Ascending aorta (tissue), 2 donors: Measurements from ENCODE around the gene KCNQ1. TPM values are rescaled to one million over a fixed set of nuclear protein-coding genes. Genes with fewer than 3 reads are reported as not detected.
A peak's percentile ranks its signal among the peaks of the same experiment; 100 is the strongest.

Source experiments
- DNase-seq, 2 donors: peaks; one replicate each; pipeline ENCODE4 v3.0.0-alpha.2; 2019; ENCODE audit warnings: low spot score in 2 of 2
- H3K27ac ChIP-seq, 2 donors: fragments of 200-600 bp; sonication (generic); one replicate each; pipeline ENCODE4 v1.5.1; 2016 to 2017; ENCODE audit warnings: mild to moderate bottlenecking in 1 of 2
- H3K27me3 ChIP-seq: fragments of 200-600 bp; sonication (generic); one replicate; pipeline ENCODE4 v1.5.1; 2017
- H3K36me3 ChIP-seq, 2 donors: fragments of 200-600 bp; sonication (generic); one replicate each; pipeline ENCODE4 v1.5.1; 2016
- H3K4me1 ChIP-seq, 2 donors: fragments of 200-600 bp; sonication (generic); one replicate each; pipeline ENCODE4 v1.5.1; 2016 to 2017; ENCODE audit warnings: mild to moderate bottlenecking in 1 of 2
- H3K4me3 ChIP-seq, 2 donors: fragments of 200-600 bp; sonication (generic); one replicate each; pipeline ENCODE4 v1.5.1; 2016 to 2017; ENCODE audit warnings: mild to moderate bottlenecking in 1 of 2
- H3K9me3 ChIP-seq, 2 donors: fragments of 200-600 bp; sonication (generic); one replicate each; pipeline ENCODE4 v1.5.1; 2016
- intact Hi-C: fragments of 100-400 bp; cut with DNase I; formaldehyde crosslinking; loops from one replicate; pipeline ENCODE4 v1.15.1; 2023
- total RNA-seq: library from RNA; depleted of rRNA; stranded (reverse); fragments of >200 nt; gene quantifications from one replicate; pipeline ENCODE4 v1.1.0, GENCODE V29; 2016
- TF ChIP-seq, protein P1 (sequence below), 3 experiments: fragments of 200-600 bp in 2 of 3; fragments of 450-650 bp in 1 of 3; sonication (generic) in 2 of 3; IDR thresholded peaks; one replicate each; pipeline ENCODE4 v1.5.1; 2016 to 2019; ENCODE audit warnings: antibody characterized with exemption in 3 of 3, mild to moderate bottlenecking in 1 of 3, moderate library complexity in 1 of 3

KCNQ1 gene
- total RNA-seq, 1 donor from 2014 or later: 2.3 TPM

DNA sequence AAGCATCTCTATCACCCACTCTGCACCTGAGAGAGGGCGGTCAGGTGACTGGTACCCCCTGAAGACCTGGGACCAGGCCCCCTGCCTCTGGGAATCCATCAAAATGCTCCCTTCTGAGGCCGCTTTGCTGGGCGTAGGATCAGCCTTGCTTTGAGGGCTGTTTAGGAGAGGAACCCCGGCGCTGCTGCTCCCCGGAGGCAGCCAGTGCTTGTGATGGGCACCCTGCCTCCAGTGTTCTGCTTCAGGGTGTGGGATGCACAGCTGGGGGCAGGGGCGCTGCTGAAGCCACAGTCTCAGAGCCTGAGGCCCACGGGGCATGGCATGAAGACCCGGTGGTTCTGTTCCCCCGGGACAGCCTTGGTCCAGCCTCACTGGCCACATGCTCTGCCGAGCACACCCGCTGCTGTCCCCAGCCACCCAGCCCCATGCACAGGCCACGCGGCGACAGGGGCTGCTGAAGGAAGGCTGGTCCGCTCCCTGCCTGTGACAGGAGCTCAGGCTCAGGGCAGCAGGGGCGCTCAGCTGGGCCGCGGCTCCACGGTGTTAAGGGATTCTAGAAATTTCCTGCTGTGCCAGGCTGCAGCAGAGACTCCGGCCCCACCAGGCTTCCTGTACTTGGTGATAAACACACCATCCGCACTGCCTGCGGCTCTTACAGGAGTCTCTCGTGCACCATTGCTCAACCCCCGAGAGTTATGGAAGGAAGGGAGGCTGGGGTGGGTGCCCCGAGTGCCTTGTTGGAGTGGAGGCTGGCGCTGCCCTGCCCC is 91.0 kb downstream of the KCNQ1 start:
- no peak overlapping the region for H3K27ac ChIP-seq
- peak in 1 of 2 donors; percentile 53 for DNase-seq
- TF ChIP-seq, protein P1, sequence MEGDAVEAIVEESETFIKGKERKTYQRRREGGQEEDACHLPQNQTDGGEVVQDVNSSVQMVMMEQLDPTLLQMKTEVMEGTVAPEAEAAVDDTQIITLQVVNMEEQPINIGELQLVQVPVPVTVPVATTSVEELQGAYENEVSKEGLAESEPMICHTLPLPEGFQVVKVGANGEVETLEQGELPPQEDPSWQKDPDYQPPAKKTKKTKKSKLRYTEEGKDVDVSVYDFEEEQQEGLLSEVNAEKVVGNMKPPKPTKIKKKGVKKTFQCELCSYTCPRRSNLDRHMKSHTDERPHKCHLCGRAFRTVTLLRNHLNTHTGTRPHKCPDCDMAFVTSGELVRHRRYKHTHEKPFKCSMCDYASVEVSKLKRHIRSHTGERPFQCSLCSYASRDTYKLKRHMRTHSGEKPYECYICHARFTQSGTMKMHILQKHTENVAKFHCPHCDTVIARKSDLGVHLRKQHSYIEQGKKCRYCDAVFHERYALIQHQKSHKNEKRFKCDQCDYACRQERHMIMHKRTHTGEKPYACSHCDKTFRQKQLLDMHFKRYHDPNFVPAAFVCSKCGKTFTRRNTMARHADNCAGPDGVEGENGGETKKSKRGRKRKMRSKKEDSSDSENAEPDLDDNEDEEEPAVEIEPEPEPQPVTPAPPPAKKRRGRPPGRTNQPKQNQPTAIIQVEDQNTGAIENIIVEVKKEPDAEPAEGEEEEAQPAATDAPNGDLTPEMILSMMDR (IDR thresholded peaks at IDR 0.05): no peak
- H3K4me1 ChIP-seq: peaks cover 0 to 3% of the 10 kb centered on the region in 2 donors
- no peaks in the 10 kb centered on the region for H3K27me3 ChIP-seq
- no peaks in the 10 kb centered on the region for H3K36me3 ChIP-seq
- H3K4me3 ChIP-seq: no peak overlapping the region
- intact Hi-C loops: no loop called here
- H3K9me3 ChIP-seq: no peaks in the 10 kb centered on the region

DNA sequence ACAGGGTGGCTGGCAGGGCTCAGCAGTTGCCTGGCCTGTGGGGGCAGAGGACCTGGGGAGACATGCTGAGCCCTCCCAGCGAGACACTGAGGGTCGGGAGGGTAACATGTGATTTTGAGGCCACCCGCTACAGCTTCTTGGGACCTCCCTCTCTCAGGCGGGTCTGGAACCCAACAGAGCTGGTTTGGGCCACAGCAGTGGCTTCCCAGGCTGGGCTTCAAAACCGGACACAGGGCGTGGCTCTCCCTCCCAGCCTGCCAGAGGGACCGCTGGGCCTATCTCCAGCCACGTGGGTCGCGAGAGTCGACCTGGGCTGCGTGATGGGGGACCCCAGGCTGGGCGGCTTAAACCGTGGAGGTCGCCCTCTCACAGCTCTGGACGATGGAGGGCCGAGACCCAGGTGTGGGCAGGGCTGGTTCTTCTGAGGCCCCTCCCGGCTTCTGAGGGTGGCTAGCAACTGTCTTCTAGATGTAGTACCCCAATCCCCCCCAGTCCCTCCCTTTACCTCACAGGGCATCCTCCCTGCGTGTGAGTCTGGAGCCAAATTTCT is 91.7 kb downstream of the KCNQ1 start:
- H3K4me1 ChIP-seq: peaks cover 0 to 3% of the 10 kb centered on the region in 2 donors
- no peaks in the 10 kb centered on the region for H3K36me3 ChIP-seq
- DNase-seq: peak in 1 of 2 donors; percentile 52
- no peaks in the 10 kb centered on the region for H3K9me3 ChIP-seq
- TF ChIP-seq, protein P1 (IDR thresholded peaks at IDR 0.05): no peak
- H3K27me3 ChIP-seq: no peaks in the 10 kb centered on the region
- H3K4me3 ChIP-seq: no peak overlapping the region
- no peak overlapping the region for H3K27ac ChIP-seq
- intact Hi-C loops: no loop called here

DNA sequence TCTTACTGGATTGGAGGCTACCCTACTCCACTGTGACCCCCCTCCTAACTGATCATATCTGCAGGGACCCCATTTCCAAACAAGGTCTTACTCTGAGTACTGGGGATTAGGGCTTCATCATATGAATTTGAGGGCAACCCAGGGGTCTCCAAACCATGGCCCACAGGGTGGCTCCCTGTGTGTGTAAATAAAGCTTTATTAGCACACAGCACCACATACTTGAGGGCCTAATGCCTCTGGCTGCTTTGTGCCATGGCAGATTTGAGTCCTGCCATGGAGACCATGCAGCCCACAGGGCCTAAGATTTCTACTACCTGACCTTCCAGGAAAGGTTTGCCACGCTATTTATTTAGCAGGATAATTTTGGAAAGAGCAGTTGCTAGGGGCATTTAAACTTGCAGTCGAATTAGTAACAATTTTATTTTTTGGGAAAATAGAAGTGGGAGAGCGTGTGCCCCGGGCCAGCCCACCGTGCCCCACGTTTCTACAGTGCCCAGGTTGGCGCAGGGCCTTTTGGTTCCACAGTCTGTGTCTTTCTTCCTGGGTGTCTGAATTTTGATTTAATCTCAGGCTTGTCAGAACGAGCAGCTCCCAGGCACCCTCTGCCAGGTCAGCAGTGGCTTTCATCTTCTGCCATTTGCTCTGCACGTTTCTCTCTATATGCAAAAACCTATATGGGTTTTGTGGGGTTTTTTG is 92.3 kb downstream of the KCNQ1 start:
- Histone ChIP-seq H3K4me1 (peaks cover 0 to 3% of the 10 kb centered on the region in 2 donors), H3K36me3 (no peaks in the 10 kb centered on the region), H3K27ac (no peak overlapping the region), H3K4me3 (no peak overlapping the region), H3K27me3 (no peaks in the 10 kb centered on the region), H3K9me3 (no peaks in the 10 kb centered on the region)
- peak in 1 of 2 donors; percentile 15 for DNase-seq
- TF ChIP-seq, protein P1 (IDR thresholded peaks at IDR 0.05): no peak
- intact Hi-C loops: no loop called here

DNA sequence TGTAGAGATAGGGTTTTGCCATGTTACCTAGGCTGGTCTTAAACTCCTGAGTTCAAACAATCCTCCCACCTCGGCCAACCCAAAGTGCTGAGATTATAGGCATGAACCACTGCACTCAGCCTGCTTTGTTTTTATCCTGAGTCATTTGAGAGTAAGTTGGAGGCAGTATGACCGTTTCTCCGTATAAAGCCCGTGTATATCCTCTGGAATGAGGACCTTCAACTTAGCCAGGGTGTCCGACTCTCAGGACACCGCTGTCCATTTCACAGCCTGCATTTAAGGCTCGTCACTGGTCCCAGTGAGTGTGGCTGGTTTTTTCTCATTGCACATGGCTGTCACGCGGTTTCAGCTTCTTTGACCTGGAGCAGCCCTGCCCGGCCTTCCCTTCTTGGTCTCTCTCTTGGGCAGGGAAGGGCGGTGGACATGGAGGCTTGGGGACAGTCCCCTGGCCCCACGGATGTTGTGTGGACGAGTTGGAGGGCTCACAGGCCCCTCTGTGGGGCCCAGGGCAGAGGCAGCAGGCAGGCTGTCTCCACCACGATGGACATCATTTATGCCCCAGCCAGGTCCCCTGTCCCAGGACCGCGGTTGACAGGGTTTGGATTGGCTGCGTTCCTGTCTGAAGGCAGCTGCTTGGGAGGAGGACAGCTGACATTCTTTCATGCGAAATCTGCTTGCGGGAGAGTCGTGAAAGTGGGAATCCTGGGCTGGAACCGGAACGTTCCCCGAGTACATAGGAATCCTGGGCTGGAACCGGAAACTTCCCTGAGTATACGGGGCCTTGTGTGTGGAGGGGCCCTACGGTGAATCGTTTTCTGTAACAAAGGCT is 93.3 kb downstream of the KCNQ1 start:
- peak in 1 of 2 donors; percentile 42 for DNase-seq
- Histone ChIP-seq H3K27ac (no peak overlapping the region), H3K4me3 (no peak overlapping the region)

DNA sequence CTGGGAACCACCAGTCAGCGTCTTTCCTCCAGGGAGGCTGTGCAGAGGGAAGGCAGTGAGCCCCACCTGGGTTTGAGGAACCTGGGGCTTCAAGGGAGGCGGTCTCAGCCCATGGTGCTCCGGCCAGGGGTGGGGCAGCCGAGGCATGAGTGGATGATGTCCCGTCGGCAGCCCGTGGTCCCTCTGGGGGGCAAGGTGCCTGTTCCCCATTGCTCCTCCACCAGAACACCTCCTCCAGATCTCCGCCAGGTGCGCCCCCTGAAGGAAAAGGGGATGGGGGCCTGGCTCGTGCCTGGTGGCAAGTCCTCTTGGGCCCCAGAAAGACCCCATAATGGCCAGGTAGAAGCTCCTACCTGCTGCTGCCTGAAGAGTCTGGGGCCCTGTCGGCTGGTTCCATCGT is 94.1 kb downstream of the KCNQ1 start:
- no peaks in the 10 kb centered on the region for H3K27me3 ChIP-seq
- no peak overlapping the region for H3K4me3 ChIP-seq
- TF ChIP-seq, protein P1 (IDR thresholded peaks at IDR 0.05): no peak
- no peaks in the 10 kb centered on the region for H3K4me1 ChIP-seq
- no peaks in the 10 kb centered on the region for H3K36me3 ChIP-seq
- H3K9me3 ChIP-seq: no peaks in the 10 kb centered on the region
- intact Hi-C loops: no loop called here
- peak in 1 of 2 donors; percentile 55 for DNase-seq
- no peak overlapping the region for H3K27ac ChIP-seq

More for the DNA sequence above, 93.3 kb downstream of the KCNQ1 start:
- intact Hi-C loops: no loop called here
- no peaks in the 10 kb centered on the region for H3K9me3 ChIP-seq
- peaks cover 0 to under 1% of the 10 kb centered on the region in 2 donors for H3K4me1 ChIP-seq
- no peaks in the 10 kb centered on the region for H3K27me3 ChIP-seq
- TF ChIP-seq, protein P1 (IDR thresholded peaks at IDR 0.05): no peak
- no peaks in the 10 kb centered on the region for H3K36me3 ChIP-seq
